ENCODE data around the gene CNBD2. TPM values are rescaled to one million over a fixed set of nuclear protein-coding genes. Genes with fewer than 3 reads are reported as not detected.
A peak's percentile ranks its signal among the peaks of the same experiment; 100 is the strongest.

The CNBD2 gene
- total and polyA plus RNA-seq, 10 of the 15 experiments (the other 5 are each of a cell fraction or from before 2014, with no cell fraction given): 0.86 to 7.4 (median 4.6) TPM

- peak; percentile 16; the same call in 1 of the 2 replicates for TF ChIP-seq HSF1 (IDR thresholded peaks at IDR 0.05; ENCODE audit: low read depth, low read length)
- peak in 1 of 2 experiments; percentile 96; a peak in 2 of 4 replicates for TF ChIP-seq ETV6 (conservative IDR thresholded peaks at IDR 0.05 in 1 of 2, IDR thresholded peaks at IDR 0.05 in 1 of 2; ENCODE audit: borderline replicate concordance in 1 of 2, low read depth in 1 of 2)
- 0 out of 2 replicates have a peak, but pooled peaks have one; percentile 51 for TF ChIP-seq NKRF (conservative IDR thresholded peaks at IDR 0.05)
- TF ChIP-seq NFXL1 (IDR thresholded peaks at IDR 0.05; ENCODE audit: borderline replicate concordance): no peak
- TF ChIP-seq BHLHE40 (IDR thresholded peaks at IDR 0.05; ENCODE audit: borderline replicate concordance in 1 of 2, low read depth in 2 of 2, low read length in 1 of 2): peak; percentile 73 to 87
- TF ChIP-seq REST (IDR thresholded peaks at IDR 0.05; ENCODE audit: low read depth, low read length): no peak
- TF ChIP-seq E4F1 (IDR thresholded peaks at IDR 0.05; ENCODE audit: borderline replicate concordance, partially characterized antibody): peak; percentile 80
- TF ChIP-seq CREM (IDR thresholded peaks at IDR 0.05; ENCODE audit: low read depth): peak; percentile 89
- TF ChIP-seq RELA (IDR thresholded peaks at IDR 0.05; ENCODE audit: borderline replicate concordance, partially characterized antibody): peak; percentile 74
- peak; percentile 29; the same call in 1 of the 2 replicates for TF ChIP-seq LARP7 (IDR thresholded peaks at IDR 0.05)
- no peak for TF ChIP-seq EZH2 (IDR thresholded peaks at IDR 0.05; ENCODE audit: borderline replicate concordance, control insufficient read depth, low read depth, low read length)
- peak; percentile 85; the same call in 1 of the 2 replicates for TF ChIP-seq ESRRA (IDR thresholded peaks at IDR 0.05; ENCODE audit: low read length)
- TF ChIP-seq NFYB (IDR thresholded peaks at IDR 0.05; ENCODE audit: insufficient read depth, low read depth, low read length): no peak
Measured at GRCh38 chr20:35954200-35954906, 14.0 kb upstream of the CNBD2 start, which contains the start of gene SCAND1 (continued).

All from GM12878 (cell line).